MM.1S (cell line): Measurements from ENCODE around the gene RPP38.

Experiments used
- DNase-seq: peaks from one replicate; pipeline ENCODE4 v3.0.0-alpha.2; 2015
- H2AFZ ChIP-seq: fragments of 300-600 bp; sonication (generic); 2 replicates; pipeline ENCODE4 v1.6.0; 2016; ENCODE audit warnings: antibody characterized with exemption, low read length
- H3F3A ChIP-seq: fragments of 300-600 bp; sonication (generic); 2 replicates; pipeline ENCODE4 v1.6.1; 2016; ENCODE audit warnings: mild to moderate bottlenecking, antibody characterized with exemption, low read length, moderate library complexity, mixed read lengths; ENCODE audit not compliant: insufficient read depth
- H3K27ac ChIP-seq: fragments of 300-600 bp; sonication (generic); 2 replicates; pipeline ENCODE4 v1.5.1; 2016; ENCODE audit warnings: mild to moderate bottlenecking, low read length
- H3K27me3 ChIP-seq: fragments of 300-600 bp; sonication (generic); replicated peaks from 2 replicates; pipeline ENCODE4 v1.6.0; 2016; ENCODE audit warnings: low read length; ENCODE audit not compliant: insufficient read depth
- H3K36me3 ChIP-seq: fragments of 300-600 bp; sonication (generic); replicated peaks from 2 replicates; pipeline ENCODE4 v1.6.1; 2016; ENCODE audit warnings: mild to moderate bottlenecking, low read length, mixed read lengths; ENCODE audit not compliant: insufficient read depth
- H3K4me1 ChIP-seq: fragments of 300-600 bp; sonication (generic); 2 replicates; pipeline ENCODE4 v1.6.1; 2016; ENCODE audit warnings: low read length, mixed read lengths
- H3K4me2 ChIP-seq: fragments of 300-600 bp; sonication (generic); 2 replicates; pipeline ENCODE4 v1.6.0; 2016; ENCODE audit warnings: low read depth, low read length
- H3K4me3 ChIP-seq: fragments of 300-600 bp; sonication (generic); 2 replicates; pipeline ENCODE4 v1.5.1; 2016; ENCODE audit warnings: low read length, mixed read lengths
- H3K79me2 ChIP-seq: fragments of 300-600 bp; sonication (generic); 2 replicates; pipeline ENCODE4 v1.6.1; 2016; ENCODE audit warnings: mixed run types, low read length, mixed read lengths
- H3K9ac ChIP-seq: fragments of 300-600 bp; sonication (generic); 2 replicates; pipeline ENCODE4 v1.6.1; 2016; ENCODE audit warnings: low read length, mixed read lengths
- H3K9me2 ChIP-seq: fragments of 300-600 bp; sonication (generic); replicated peaks from 2 replicates; pipeline ENCODE4 v1.6.1; 2016; ENCODE audit warnings: mild to moderate bottlenecking, low read length, mixed read lengths; ENCODE audit not compliant: insufficient read depth
- H3K9me3 ChIP-seq: fragments of 300-600 bp; sonication (generic); replicated peaks from 2 replicates; pipeline ENCODE4 v1.6.1; 2016; ENCODE audit warnings: mild to moderate bottlenecking, low read length, mixed read lengths; ENCODE audit not compliant: insufficient read depth
- H4K20me1 ChIP-seq: fragments of 300-600 bp; sonication (generic); 2 replicates; pipeline ENCODE4 v1.6.1; 2016; ENCODE audit warnings: mild to moderate bottlenecking, low read length, moderate library complexity, mixed read lengths; ENCODE audit not compliant: insufficient read depth
- EZH2 ChIP-seq: fragments of 300-600 bp; sonication (generic); optimal IDR thresholded peaks from 2 replicates; pipeline ENCODE3; 2017; ENCODE audit warnings: low read depth, mild to moderate bottlenecking, antibody characterized with exemption, low read length, mixed read lengths
- EZH2phosphoT487 ChIP-seq: fragments of 300-600 bp; sonication (generic); IDR thresholded peaks from 2 replicates; pipeline ENCODE4 v1.6.1; 2018; ENCODE audit warnings: antibody characterized with exemption, low read length
- TF ChIP-seq, protein P1 (sequence below): fragments of 300-600 bp; sonication (generic); IDR thresholded peaks from 2 replicates; pipeline ENCODE4 v1.5.1; 2016; ENCODE audit warnings: antibody characterized with exemption, low read length, mixed read lengths

Gene RPP38

DNA sequence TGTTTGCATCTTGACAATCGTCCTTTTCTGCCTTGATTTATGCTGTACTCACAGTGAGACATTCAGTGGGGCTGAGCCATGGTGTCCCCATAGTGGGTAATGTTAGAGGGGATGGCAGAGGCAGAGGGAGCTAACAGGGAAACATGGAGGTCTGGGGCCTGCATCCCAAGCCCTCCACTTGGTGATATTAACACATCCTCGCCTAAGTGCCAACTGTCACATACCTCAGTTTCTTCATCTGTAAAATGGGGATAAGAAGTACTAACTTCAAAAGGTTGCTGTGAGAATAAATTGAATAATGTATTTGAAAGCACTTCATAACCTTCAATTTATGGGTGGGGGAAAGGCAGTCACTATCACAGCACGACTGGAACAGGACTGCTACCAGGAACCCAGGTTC lies 27.8 kb downstream of the RPP38 start:
- no peak overlapping the region for H2AFZ ChIP-seq
- no peaks in the 10 kb centered on the region for H3K9me2 ChIP-seq
- no peaks in the 10 kb centered on the region for H3K36me3 ChIP-seq
- H3K9me3 ChIP-seq = no peaks in the 10 kb centered on the region
- H3K79me2 ChIP-seq = no peaks in the 10 kb centered on the region
- no peak overlapping the region for H3K9ac ChIP-seq
- H3K4me2 ChIP-seq = no peak overlapping the region
- no peak overlapping the region for H3K27ac ChIP-seq
- no peak overlapping the region for H3K4me3 ChIP-seq
- peaks cover 13% of the 10 kb centered on the region for H3K4me1 ChIP-seq
- no peak for DNase-seq
- TF ChIP-seq EZH2phosphoT487 = no peak
- no peak for TF ChIP-seq EZH2
- TF ChIP-seq, protein P1, sequence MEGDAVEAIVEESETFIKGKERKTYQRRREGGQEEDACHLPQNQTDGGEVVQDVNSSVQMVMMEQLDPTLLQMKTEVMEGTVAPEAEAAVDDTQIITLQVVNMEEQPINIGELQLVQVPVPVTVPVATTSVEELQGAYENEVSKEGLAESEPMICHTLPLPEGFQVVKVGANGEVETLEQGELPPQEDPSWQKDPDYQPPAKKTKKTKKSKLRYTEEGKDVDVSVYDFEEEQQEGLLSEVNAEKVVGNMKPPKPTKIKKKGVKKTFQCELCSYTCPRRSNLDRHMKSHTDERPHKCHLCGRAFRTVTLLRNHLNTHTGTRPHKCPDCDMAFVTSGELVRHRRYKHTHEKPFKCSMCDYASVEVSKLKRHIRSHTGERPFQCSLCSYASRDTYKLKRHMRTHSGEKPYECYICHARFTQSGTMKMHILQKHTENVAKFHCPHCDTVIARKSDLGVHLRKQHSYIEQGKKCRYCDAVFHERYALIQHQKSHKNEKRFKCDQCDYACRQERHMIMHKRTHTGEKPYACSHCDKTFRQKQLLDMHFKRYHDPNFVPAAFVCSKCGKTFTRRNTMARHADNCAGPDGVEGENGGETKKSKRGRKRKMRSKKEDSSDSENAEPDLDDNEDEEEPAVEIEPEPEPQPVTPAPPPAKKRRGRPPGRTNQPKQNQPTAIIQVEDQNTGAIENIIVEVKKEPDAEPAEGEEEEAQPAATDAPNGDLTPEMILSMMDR = no peak
- H3F3A ChIP-seq = peaks cover 14% of the 10 kb centered on the region
- no peaks in the 10 kb centered on the region for H3K27me3 ChIP-seq
- H4K20me1 ChIP-seq = no peaks in the 10 kb centered on the region

DNA sequence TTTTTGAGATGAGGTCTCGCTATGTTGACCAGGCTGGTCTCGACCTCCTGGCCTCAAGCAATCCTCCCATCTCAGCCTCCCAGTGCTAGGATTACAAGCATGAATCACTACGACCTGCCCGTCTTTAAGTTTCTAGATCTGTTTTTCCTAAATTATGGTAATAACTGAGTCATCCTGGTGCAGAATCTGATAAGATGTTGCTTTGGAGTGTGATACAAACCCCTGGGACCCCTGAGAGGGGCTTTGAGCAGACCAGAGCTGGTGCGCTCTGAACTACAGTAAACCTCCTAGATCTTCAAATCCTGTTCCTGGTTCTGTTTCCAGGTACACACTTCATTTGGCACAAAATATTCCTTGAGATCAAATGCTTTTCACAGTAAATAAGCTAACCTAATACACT lies 34.2 kb downstream of the RPP38 start:
- no peaks in the 10 kb centered on the region for H3K27me3 ChIP-seq
- no peak for DNase-seq
- no peak overlapping the region for H3K4me2 ChIP-seq
- no peaks in the 10 kb centered on the region for H3K79me2 ChIP-seq
- no peak overlapping the region for H3K27ac ChIP-seq
- H3K9ac ChIP-seq = no peak overlapping the region
- H3K9me3 ChIP-seq = no peaks in the 10 kb centered on the region
- H3K4me1 ChIP-seq = no peaks in the 10 kb centered on the region
- no peak overlapping the region for H2AFZ ChIP-seq
- no peaks in the 10 kb centered on the region for H3K9me2 ChIP-seq
- H3K4me3 ChIP-seq = no peak overlapping the region
- no peaks in the 10 kb centered on the region for H4K20me1 ChIP-seq
- no peaks in the 10 kb centered on the region for H3F3A ChIP-seq
- H3K36me3 ChIP-seq = no peaks in the 10 kb centered on the region
- TF ChIP-seq EZH2 (no peak), EZH2phosphoT487 (no peak)
- TF ChIP-seq, protein P1 = no peak

DNA sequence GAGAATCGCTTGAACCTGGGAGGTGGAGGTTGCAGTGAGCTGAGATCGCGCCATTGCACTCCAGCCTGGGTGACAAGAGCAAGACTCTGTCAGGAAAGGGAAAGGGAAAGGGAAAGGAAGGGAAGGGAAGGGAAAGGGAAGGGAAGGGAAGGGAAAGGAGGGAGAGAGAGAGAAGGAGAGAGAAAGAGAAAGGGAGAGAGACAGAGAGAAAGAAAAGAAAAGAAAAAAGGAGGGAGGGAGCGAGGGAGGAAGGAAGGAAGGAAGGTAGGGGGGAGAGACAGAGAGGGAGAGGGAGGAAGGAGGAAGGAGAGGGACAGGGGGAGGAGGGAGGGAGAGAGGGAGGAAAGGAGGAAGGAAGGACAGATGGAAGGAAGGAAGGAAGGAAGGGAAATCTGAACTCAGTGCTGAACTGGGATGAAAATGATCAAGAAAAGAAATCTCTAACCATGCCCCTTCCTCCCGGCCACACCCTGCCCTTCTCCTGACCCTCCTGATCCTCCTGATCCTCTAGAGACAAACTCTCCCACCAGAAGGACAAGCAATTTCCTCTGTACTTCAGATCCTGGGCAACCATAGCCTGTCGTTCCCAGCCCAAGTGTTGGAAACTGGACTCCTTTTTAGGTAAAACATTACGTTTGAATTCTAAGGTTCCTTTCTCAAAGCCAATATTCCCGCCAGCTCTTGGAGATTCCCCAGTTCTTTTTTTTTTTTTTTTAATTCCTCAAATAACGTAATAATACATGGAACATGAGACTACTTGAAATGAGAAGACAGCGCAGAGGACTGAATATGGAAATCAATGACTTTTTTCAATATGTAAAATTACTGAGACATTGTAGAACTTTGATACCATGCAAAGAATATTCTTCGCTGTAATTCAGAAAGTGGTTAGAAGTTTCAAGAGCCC lies 39.2 kb downstream of the RPP38 start:
- no peak overlapping the region for H3K4me2 ChIP-seq
- no peak overlapping the region for H3K4me3 ChIP-seq
- H3K9ac ChIP-seq = no peak overlapping the region
- DNase-seq = no peak
- H3K36me3 ChIP-seq = no peaks in the 10 kb centered on the region
- no peaks in the 10 kb centered on the region for H3K4me1 ChIP-seq
- H3K9me3 ChIP-seq = no peaks in the 10 kb centered on the region
- H3K9me2 ChIP-seq = no peaks in the 10 kb centered on the region
- H3F3A ChIP-seq = no peaks in the 10 kb centered on the region
- TF ChIP-seq EZH2 (no peak), EZH2phosphoT487 (no peak)
- TF ChIP-seq, protein P1 = no peak
- H2AFZ ChIP-seq = no peak overlapping the region
- H3K79me2 ChIP-seq = no peaks in the 10 kb centered on the region
- H3K27ac ChIP-seq = no peak overlapping the region
- no peaks in the 10 kb centered on the region for H4K20me1 ChIP-seq
- H3K27me3 ChIP-seq = no peaks in the 10 kb centered on the region
